RWPE2 (cell line): ENCODE measurements around the gene MFAP1.
"Not testable (repeated sequence)": the region's sequence is repeated elsewhere in the genome, so short reads cannot be mapped to it uniquely, and the experiment has no call there.

Experiments used
- ATAC-seq: fragments of 200-7000 bp; cut with Tn5 transposase; 3 replicates; pipeline ENCODE4 v1.9.1; 2021; ENCODE audit warnings: low read depth
- DNase-seq: peaks from one replicate; pipeline ENCODE4 v3.0.0-alpha.2; 2020; ENCODE audit warnings: low spot score
- H3K27ac ChIP-seq: fragments of 450-650 bp; 2 replicates; pipeline ENCODE4 v1.5.1; 2017; ENCODE audit warnings: mild to moderate bottlenecking; ENCODE audit not compliant: poor library complexity, severe bottlenecking
- H3K27me3 ChIP-seq: fragments of 250-450 bp; sonication (Bioruptor Pico); 2 replicates; pipeline ENCODE4 v1.5.1; 2021; ENCODE audit warnings: mild to moderate bottlenecking, moderate library complexity; ENCODE audit not compliant: insufficient read depth, poor library complexity, severe bottlenecking
- H3K36me3 ChIP-seq: fragments of 250-450 bp; sonication (Bioruptor Pico); 2 replicates; pipeline ENCODE4 v1.5.1; 2020; ENCODE audit warnings: low read depth, mild to moderate bottlenecking, moderate library complexity
- H3K4me1 ChIP-seq: fragments of 250-450 bp; sonication (Bioruptor Pico); 2 replicates; pipeline ENCODE4 v1.5.1; 2021; ENCODE audit warnings: mild to moderate bottlenecking, moderate library complexity; ENCODE audit not compliant: insufficient read depth, poor library complexity, severe bottlenecking
- H3K4me3 ChIP-seq: fragments of 250-450 bp; sonication (Bioruptor Pico); 2 replicates; pipeline ENCODE4 v1.5.1; 2021; ENCODE audit warnings: mild to moderate bottlenecking, moderate library complexity; ENCODE audit not compliant: severe bottlenecking
- H3K9me3 ChIP-seq: fragments of 250-450 bp; sonication (Bioruptor Pico); 2 replicates; pipeline ENCODE4 v1.5.1; 2021; ENCODE audit warnings: mild to moderate bottlenecking, moderate library complexity; ENCODE audit not compliant: severe bottlenecking
- TF ChIP-seq, protein P1 (sequence below): fragments of 450-650 bp; IDR thresholded peaks from one replicate; pipeline ENCODE4 v1.5.1; 2017; ENCODE audit warnings: mild to moderate bottlenecking, moderate library complexity; ENCODE audit not compliant: poor library complexity, severe bottlenecking

The MFAP1 gene

DNA sequence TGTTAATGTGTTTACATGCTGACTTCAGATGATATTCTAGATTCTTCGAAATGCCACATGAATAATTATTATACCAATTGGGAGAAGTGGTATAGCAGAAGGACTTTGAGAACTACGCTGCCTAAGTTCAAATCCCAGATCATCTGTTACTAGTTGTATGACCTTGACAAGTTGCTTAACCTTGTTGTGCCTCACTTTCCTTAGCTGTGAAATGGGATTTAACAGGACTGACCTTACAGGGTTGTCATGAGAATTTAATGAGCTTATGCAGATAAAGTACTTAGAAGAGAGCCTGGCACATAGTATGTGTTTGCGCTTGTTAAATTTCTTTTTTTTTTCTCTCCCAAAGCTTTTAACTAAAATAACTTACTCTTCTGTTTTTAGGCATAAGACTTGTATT, 26.8 kb upstream of the MFAP1 start:
- Histone ChIP-seq H3K27me3 (no peaks in the 10 kb centered on the region), H3K4me1 (no peaks in the 10 kb centered on the region), H3K9me3 (no peaks in the 10 kb centered on the region), H3K27ac (no peak overlapping the region), H3K4me3 (no peak overlapping the region), H3K36me3 (peaks cover 94% of the 10 kb centered on the region)
- DNase-seq (no peak), ATAC-seq (no peak)
- TF ChIP-seq, protein P1, sequence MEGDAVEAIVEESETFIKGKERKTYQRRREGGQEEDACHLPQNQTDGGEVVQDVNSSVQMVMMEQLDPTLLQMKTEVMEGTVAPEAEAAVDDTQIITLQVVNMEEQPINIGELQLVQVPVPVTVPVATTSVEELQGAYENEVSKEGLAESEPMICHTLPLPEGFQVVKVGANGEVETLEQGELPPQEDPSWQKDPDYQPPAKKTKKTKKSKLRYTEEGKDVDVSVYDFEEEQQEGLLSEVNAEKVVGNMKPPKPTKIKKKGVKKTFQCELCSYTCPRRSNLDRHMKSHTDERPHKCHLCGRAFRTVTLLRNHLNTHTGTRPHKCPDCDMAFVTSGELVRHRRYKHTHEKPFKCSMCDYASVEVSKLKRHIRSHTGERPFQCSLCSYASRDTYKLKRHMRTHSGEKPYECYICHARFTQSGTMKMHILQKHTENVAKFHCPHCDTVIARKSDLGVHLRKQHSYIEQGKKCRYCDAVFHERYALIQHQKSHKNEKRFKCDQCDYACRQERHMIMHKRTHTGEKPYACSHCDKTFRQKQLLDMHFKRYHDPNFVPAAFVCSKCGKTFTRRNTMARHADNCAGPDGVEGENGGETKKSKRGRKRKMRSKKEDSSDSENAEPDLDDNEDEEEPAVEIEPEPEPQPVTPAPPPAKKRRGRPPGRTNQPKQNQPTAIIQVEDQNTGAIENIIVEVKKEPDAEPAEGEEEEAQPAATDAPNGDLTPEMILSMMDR = no peak

DNA sequence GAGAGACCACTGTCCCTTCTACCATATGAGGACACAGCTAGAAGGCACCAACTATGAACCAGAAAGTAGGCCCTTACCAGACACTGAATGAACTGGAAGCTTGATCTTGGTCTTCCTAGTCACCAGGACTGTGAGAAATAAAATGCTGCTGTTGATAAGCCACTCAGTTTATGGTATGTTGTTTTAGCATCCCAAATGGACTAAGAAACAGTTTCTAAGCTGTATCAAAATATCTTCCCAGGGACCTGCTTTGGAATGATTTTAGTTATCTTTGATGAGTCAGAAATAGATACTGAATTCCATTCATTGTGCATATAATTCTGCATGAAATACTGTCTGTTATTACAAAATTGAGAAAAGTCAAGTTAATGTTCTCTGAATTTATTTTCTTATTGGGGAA, 20.9 kb upstream of the MFAP1 start:
- Histone ChIP-seq H3K4me1 (no peaks in the 10 kb centered on the region), H3K4me3 (no peak overlapping the region), H3K27me3 (no peaks in the 10 kb centered on the region), H3K27ac (no peak overlapping the region), H3K9me3 (no peaks in the 10 kb centered on the region), H3K36me3 (peaks cover 88% of the 10 kb centered on the region)
- TF ChIP-seq, protein P1 = no peak
- DNase-seq (no peak), ATAC-seq (no peak)

DNA sequence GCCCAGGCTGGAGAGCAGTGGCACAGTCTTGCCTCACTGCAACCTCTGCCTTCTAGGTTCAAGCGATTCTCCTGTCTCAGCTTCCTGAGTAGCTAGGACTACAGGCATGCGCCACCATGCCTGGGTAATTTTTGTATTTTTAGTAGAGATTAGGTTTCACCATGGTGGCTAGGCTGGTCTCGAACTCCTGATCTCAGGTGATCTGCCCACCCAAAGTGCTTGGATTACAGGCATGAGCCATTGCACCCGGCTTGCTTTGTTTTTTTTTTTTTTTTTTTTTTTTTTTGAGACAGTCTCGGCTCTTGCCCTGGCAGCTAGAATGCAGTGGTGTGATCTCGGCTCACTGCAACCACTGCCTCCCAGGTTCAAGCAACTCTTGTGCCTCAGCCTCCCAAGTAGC, 8.0 kb upstream of the MFAP1 start:
- H3K4me3 ChIP-seq, ATAC-seq, H3K27ac ChIP-seq, H3K4me1 ChIP-seq, DNase-seq, H3K9me3 ChIP-seq, H3K27me3 ChIP-seq: not testable (repeated sequence)
- H3K36me3 ChIP-seq = peaks cover 70% of the 10 kb centered on the region

GRCh38 chr15:43831519-43832052, 7.1 kb upstream of the MFAP1 start:
- ATAC-seq, H3K27me3 ChIP-seq, H3K9me3 ChIP-seq, H3K4me3 ChIP-seq, DNase-seq, H3K27ac ChIP-seq, H3K4me1 ChIP-seq: not testable (repeated sequence)
- H3K36me3 ChIP-seq = peaks cover 61% of the 10 kb centered on the region

- ATAC-seq, H3K9me3 ChIP-seq, H3K27ac ChIP-seq, H3K27me3 ChIP-seq, DNase-seq, H3K4me3 ChIP-seq, H3K4me1 ChIP-seq: not testable (repeated sequence)
- H3K36me3 ChIP-seq = peaks cover 53% of the 10 kb centered on the region
Observed at GRCh38 chr15:43830691-43831275, 6.3 kb upstream of the MFAP1 start.

GRCh38 chr15:43829951-43830540, 5.6 kb upstream of the MFAP1 start:
- peaks cover 48% of the 10 kb centered on the region for H3K36me3 ChIP-seq
- not testable (repeated sequence) for DNase-seq, H3K4me1 ChIP-seq, ATAC-seq, H3K9me3 ChIP-seq, H3K27ac ChIP-seq, H3K27me3 ChIP-seq, H3K4me3 ChIP-seq
